ENCODE results near the gene C22orf39.

DNA sequence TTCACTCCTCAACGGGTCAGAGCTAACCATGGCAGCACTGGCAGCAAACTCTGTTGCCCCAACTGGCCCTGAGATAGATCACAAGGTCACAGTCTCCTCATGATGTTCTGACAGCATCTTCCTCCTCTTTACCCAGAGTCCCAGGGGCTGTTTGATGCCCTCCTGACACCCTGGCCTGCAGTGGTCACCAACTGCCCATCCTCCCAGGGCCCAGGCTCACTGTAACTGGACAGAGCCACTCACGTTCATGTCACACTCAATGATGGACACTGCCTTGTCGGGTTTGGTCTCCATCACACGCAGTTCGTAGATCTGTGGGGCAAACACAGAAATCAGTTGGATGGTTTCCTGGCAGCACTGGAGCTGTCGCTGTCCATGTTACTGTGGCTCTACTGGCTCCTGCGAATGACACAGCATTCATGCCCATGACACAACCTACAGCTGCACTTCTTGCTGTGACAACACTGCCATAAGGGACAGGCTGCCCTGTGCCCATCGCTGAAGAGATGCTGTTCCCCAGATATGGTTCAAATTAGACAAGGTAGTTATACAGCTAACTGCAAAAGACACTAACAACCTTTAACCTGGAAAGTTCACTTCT lies 10.4 kb upstream of the C22orf39 start:
- TF ChIP-seq EZH2 (IDR thresholded peaks at IDR 0.05; ENCODE audit: borderline replicate concordance, low read length), result no peak
- TF ChIP-seq, protein P1, sequence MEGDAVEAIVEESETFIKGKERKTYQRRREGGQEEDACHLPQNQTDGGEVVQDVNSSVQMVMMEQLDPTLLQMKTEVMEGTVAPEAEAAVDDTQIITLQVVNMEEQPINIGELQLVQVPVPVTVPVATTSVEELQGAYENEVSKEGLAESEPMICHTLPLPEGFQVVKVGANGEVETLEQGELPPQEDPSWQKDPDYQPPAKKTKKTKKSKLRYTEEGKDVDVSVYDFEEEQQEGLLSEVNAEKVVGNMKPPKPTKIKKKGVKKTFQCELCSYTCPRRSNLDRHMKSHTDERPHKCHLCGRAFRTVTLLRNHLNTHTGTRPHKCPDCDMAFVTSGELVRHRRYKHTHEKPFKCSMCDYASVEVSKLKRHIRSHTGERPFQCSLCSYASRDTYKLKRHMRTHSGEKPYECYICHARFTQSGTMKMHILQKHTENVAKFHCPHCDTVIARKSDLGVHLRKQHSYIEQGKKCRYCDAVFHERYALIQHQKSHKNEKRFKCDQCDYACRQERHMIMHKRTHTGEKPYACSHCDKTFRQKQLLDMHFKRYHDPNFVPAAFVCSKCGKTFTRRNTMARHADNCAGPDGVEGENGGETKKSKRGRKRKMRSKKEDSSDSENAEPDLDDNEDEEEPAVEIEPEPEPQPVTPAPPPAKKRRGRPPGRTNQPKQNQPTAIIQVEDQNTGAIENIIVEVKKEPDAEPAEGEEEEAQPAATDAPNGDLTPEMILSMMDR (conservative IDR thresholded peaks at IDR 0.05 in 1 of 2, IDR thresholded peaks at IDR 0.05 in 1 of 2; ENCODE audit: extremely low read depth in 1 of 2, insufficient read depth in 1 of 2, low read depth in 1 of 2, low read length in 2 of 2), result no peak

Measured in mammary epithelial cell (primary cell).